Endodermal cell (in vitro differentiated cells): ENCODE data around the gene XXYLT1. TPM values are rescaled to one million over a fixed set of nuclear protein-coding genes. Genes with fewer than 3 reads are reported as not detected.

Experiments
- DNase-seq: peaks from one replicate; pipeline ENCODE4 v3.0.0-alpha.2; 2017
- H3K27ac ChIP-seq: 2 replicates; pipeline ENCODE4 v1.5.1; 2013; ENCODE audit warnings: mild to moderate bottlenecking, low read depth, low read length, moderate library complexity
- H3K27me3 ChIP-seq: 2 replicates; pipeline ENCODE4 v1.6.1; 2013; ENCODE audit warnings: mild to moderate bottlenecking, low read length, moderate library complexity; ENCODE audit not compliant: insufficient read depth, control insufficient read depth, poor library complexity, severe bottlenecking
- H3K36me3 ChIP-seq: 2 replicates; pipeline ENCODE4 v1.7.0; 2013; ENCODE audit warnings: mild to moderate bottlenecking, low read length, moderate library complexity; ENCODE audit not compliant: control insufficient read depth, insufficient read depth
- H3K4me1 ChIP-seq: one replicate; pipeline ENCODE4 v1.7.0; 2013; ENCODE audit warnings: low read length; ENCODE audit not compliant: control insufficient read depth, insufficient read depth
- H3K4me3 ChIP-seq: 2 replicates; pipeline ENCODE4 v1.5.1; 2013; ENCODE audit warnings: mild to moderate bottlenecking, low read length, moderate library complexity
- H3K9ac ChIP-seq: 2 replicates; pipeline ENCODE4 v1.6.1; 2013; ENCODE audit warnings: mild to moderate bottlenecking, low read length, moderate library complexity; ENCODE audit not compliant: poor library complexity, severe bottlenecking; ENCODE audit errors: extremely low read depth
- H3K9me3 ChIP-seq: 2 replicates; pipeline ENCODE4 v1.6.1; 2013; ENCODE audit warnings: mild to moderate bottlenecking, low read length, moderate library complexity; ENCODE audit not compliant: control insufficient read depth
- H3K27ac Mint-ChIP-seq: 2 replicates; pipeline ENCODE4 v1.8.0; 2020; ENCODE audit warnings: mixed read lengths
- H3K27me3 Mint-ChIP-seq: 2 replicates; pipeline ENCODE4 v1.8.0; 2021; ENCODE audit warnings: mild to moderate bottlenecking, mixed read lengths; ENCODE audit not compliant: insufficient read depth
- H3K36me3 Mint-ChIP-seq: 2 replicates; pipeline ENCODE4 v1.8.0; 2020; ENCODE audit warnings: low read depth, mixed read lengths
- H3K4me1 Mint-ChIP-seq: 2 replicates; pipeline ENCODE4 v1.8.0; 2020; ENCODE audit warnings: mixed read lengths
- H3K4me3 Mint-ChIP-seq: 2 replicates; pipeline ENCODE4 v1.8.0; 2020; ENCODE audit warnings: mild to moderate bottlenecking, moderate library complexity, mixed read lengths
- H3K9me3 Mint-ChIP-seq: 2 replicates; pipeline ENCODE4 v1.8.0; 2020; ENCODE audit warnings: mild to moderate bottlenecking, mixed read lengths
- CTCF ChIP-seq: fragments of 200-600 bp; sonication (generic); conservative IDR thresholded peaks from 2 replicates; pipeline ENCODE4 v1.5.0; 2021; ENCODE audit warnings: antibody characterized with exemption, mild to moderate bottlenecking
- WGBS, 2 experiments: methylation state at CpG; one replicate each; pipeline versions ENCODE4 v1.1.5 to v1.1.7; 2013; ENCODE audit warnings: missing lambda C conversion rate in 2 of 2, mixed read lengths in 1 of 2; ENCODE audit not compliant: insufficient coverage in 1 of 2, insufficient read length in 1 of 2; 5-methylcytosine and 5-hydroxymethylcytosine counted together
- total RNA-seq, 2 donors: library from RNA; stranded (reverse); fragmentation: NEBNext Ultra II Directional in 1 of 2; extraction: Animal tissue kit (Norgen Biotek cat#: 25700) in 1 of 2; gene quantifications; 2 replicates in 1 of 2; 3 replicates in 1 of 2; pipeline ENCODE4 v1.2.1, GENCODE V29; 2021

XXYLT1 gene
- total RNA-seq, 2 donors from 2014 or later: 35.5 to 38.3 TPM

- no peak for TF ChIP-seq CTCF
- Mint-ChIP-seq H3K4me1 (peaks cover 41% of the 10 kb centered on the region), H3K36me3 (peaks cover 46% of the 10 kb centered on the region), H3K4me3 (no peak overlapping the region), H3K27me3 (no peaks in the 10 kb centered on the region), H3K9me3 (no peaks in the 10 kb centered on the region), H3K27ac (no peak overlapping the region)
- Histone ChIP-seq H3K4me3 (no peak overlapping the region), H3K4me1 (peaks cover 20% of the 10 kb centered on the region), H3K27ac (no peak overlapping the region), H3K27me3 (no peaks in the 10 kb centered on the region), H3K9ac (no peak overlapping the region), H3K36me3 (peaks cover 45% of the 10 kb centered on the region), H3K9me3 (peaks cover 8% of the 10 kb centered on the region)
- DNase-seq: no peak
- WGBS, 2 experiments: 56 to 59% methylated on average over 3 to 4 of the region's 4 CpGs
These were observed 15.3 kb upstream of the XXYLT1 start for GRCh38 chr3:195286115-195286872.

DNA sequence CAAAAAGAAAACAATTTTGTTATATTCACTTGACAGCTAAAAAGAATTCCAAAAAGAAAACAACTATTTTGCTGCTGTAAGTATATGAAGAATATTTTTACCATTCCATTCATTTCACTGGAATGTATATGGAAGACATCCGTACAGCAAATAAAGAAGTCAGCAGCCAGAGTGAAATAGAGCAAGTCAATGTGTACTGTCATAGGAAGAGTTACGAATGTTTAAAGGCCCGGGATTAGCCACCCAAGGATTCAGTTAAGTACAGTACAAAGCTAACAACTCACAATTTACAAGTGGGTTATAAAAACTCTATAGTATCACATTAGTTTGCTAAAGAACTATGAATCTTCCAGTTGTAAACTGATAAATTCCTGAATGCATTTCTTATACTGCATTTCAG, 14.4 kb upstream of the XXYLT1 start:
- DNase-seq: no peak
- TF ChIP-seq CTCF: no peak
- Histone ChIP-seq H3K4me1 (peaks cover 20% of the 10 kb centered on the region), H3K27ac (no peak overlapping the region), H3K36me3 (peaks cover 44% of the 10 kb centered on the region), H3K9me3 (peaks cover 8% of the 10 kb centered on the region), H3K9ac (no peak overlapping the region), H3K4me3 (peak overlapping the region; percentile 59), H3K27me3 (no peaks in the 10 kb centered on the region)
- Mint-ChIP-seq H3K27ac (no peak overlapping the region), H3K9me3 (no peaks in the 10 kb centered on the region), H3K36me3 (peaks cover 46% of the 10 kb centered on the region), H3K4me1 (peaks cover 41% of the 10 kb centered on the region), H3K27me3 (no peaks in the 10 kb centered on the region), H3K4me3 (peak overlapping the region; percentile 34)
- 97 to 100% methylated on average over 3 of the region's 3 CpGs for WGBS, 2 experiments

DNA sequence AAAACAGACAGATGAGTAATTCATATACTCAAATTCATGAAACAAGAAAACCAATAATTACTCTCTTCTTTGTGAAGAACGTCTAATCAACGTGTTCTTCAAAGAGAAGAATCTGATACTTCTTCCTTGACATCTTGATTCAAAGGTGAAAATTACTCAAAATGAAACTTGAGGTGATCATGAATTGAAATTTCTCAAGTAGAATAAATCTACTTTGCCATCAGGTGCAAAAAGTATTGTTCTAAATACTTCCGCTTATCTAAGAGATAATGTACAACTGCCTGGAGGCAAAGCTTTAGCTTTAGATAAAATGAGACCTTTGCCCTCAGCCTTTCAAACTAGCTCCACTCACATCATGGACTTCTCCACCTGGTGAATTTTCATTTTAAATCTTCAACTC, 13.9 kb upstream of the XXYLT1 start:
- Mint-ChIP-seq H3K4me1 (peaks cover 41% of the 10 kb centered on the region), H3K4me3 (peak overlapping the region; percentile 34), H3K36me3 (peaks cover 41% of the 10 kb centered on the region), H3K27me3 (no peaks in the 10 kb centered on the region), H3K27ac (no peak overlapping the region), H3K9me3 (no peaks in the 10 kb centered on the region)
- WGBS, 2 experiments: 71 to 83% methylated on average over 2 to 3 of the region's 3 CpGs
- peaks cover 6% of the 10 kb centered on the region for H3K9me3 ChIP-seq
- no peak for DNase-seq
- no peaks in the 10 kb centered on the region for H3K27me3 ChIP-seq
- no peak for TF ChIP-seq CTCF
- H3K36me3 ChIP-seq: peaks cover 39% of the 10 kb centered on the region
- no peak overlapping the region for H3K9ac ChIP-seq
- H3K27ac ChIP-seq: no peak overlapping the region
- H3K4me1 ChIP-seq: peaks cover 20% of the 10 kb centered on the region
- peak overlapping the region; percentile 59 for H3K4me3 ChIP-seq
